ENCODE data around the gene KCNG1. TPM values are rescaled to one million over a fixed set of nuclear protein-coding genes. Genes with fewer than 3 reads are reported as not detected.
"Not testable (repeated sequence)": the region's sequence is repeated elsewhere in the genome, so short reads cannot be mapped to it uniquely, and the experiment has no call there.

KCNG1 gene
- total RNA-seq, 1 donor from 2014 or later: 0.48 TPM

DNA sequence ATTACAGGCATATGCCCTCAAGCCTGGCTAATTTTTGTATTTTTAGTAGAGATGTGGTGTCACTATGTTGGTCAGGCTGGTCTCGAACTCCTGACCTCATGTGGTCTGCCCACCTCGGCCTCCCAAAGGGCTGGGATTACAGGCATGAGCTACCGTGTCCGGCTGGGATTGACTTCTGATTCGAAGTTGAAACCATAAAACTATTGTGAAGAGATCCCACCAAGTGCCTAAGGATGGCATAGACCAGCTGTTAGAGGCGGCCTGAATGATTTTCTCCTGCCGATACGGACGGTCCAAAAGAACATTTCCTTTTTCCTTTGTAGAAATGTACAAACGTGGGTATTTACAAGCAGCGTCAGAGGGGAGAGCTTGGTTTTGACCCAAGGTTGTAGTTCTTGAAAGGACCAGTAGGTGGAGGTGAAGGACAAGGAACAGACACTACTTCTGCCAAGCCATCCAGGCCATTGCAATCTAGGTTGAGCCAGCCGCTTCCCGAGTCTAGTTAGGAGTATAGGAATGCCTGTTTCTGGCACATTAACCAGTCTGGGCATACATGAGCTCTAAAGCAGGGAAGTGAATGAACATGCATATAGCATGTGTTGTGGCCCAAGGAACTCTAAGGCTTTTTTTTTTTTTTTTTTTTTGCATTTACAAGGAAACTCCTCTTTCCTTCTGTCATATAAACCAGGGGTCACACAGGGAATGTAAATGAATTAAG lies 35.3 kb downstream of the KCNG1 start:
- peak; percentile 88 for DNase-seq (ENCODE audit: low read depth)

DNA sequence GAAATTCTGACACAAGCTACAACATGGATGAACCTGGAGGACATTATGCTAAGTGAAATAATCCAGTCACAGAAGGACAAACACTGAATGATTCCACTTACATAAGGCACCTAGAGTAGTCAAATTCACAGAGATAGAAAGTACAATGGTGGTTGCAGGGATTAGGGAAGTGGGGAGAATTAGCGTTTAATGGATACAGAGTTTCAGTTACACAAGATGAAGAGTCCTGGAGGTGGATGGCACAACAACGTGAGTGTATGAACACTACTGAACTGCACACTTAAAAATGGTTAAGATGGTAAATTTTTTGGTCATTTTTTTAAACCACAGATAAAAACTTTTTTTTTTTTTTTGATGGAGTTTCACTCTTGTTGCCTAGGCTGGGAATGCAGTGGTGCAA lies 39.6 kb downstream of the KCNG1 start:
- DNase-seq (ENCODE audit: low read depth): no peak

DNA sequence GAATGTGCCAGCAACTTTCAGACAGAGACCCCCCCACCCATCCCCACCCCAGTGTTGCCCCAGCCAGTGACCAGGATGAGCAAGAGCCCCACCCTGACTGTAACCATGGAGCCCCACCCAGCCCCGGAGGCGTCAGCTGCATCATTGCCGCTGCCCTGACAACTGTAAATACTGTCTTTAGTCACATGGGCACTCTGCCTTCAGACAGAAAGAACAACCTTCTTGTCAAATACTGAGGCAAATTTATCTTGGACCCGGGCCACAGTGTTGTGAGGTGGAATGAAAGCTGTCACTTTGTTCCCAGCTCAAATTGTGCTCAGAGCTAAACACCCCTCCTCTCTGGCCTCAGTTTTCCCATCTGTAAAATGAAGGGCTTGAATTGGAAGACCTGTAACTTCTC lies 40.5 kb downstream of the KCNG1 start:
- DNase-seq (ENCODE audit: low read depth): peak; percentile 74

DNA sequence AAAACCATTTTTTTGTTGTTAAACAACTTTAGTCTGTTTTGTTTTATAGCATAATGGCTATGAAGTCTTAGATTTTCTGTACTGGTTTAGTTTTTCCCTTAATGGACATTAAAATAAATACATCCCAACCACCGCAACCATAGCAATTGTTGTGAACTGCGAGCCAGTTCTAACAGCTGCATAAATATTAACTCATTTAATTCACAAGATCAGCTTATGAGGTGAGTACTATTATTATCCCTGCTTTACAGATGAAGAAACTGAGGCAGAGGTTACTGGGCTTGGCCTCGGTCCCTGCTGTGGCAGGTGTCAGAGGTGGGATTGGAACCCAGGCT lies 41.2 kb downstream of the KCNG1 start:
- DNase-seq (ENCODE audit: low read depth): no peak

DNA sequence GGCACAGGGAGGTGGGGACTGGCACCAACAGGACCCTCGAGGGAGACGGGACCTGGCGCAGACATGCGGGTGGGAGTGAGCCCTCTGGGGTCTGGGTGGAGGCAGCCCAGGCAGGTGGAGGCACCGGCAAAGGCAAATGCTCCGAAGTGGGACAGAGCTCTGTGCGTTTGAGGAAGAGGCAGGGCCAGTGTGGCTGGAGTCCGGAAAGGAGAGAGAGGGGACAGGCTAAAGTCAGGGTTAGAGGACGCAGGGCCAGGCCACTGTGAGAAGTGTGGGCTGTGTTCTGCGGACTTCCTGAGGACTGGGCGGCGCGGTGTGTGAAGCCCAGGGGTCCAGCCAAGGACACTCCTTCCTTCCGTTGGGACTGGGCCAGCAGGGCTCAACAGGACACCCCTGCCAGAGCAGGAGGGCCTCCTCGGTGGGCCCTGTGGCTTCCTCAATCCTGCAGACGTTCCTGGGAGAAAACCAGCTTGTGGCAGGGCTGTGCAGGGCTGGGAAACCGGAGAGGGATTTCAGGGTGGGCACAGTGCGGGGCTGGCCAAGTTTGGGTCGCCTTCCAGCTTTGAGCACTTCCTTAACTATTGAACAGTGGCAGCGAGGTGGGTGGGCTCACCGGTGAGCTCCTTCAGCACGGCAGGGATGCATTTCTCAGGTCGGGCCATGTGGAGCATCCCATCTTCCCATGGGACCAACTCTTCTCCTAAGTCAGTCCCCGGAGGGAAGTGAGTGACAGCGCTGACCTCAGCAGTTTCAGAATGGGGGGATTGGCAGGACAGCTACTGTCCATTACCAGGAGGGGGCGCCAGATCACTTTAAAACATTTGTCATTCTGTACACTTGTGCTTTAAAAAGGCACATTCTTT lies 41.8 kb downstream of the KCNG1 start:
- DNase-seq (ENCODE audit: low read depth): peak; percentile 79

DNA sequence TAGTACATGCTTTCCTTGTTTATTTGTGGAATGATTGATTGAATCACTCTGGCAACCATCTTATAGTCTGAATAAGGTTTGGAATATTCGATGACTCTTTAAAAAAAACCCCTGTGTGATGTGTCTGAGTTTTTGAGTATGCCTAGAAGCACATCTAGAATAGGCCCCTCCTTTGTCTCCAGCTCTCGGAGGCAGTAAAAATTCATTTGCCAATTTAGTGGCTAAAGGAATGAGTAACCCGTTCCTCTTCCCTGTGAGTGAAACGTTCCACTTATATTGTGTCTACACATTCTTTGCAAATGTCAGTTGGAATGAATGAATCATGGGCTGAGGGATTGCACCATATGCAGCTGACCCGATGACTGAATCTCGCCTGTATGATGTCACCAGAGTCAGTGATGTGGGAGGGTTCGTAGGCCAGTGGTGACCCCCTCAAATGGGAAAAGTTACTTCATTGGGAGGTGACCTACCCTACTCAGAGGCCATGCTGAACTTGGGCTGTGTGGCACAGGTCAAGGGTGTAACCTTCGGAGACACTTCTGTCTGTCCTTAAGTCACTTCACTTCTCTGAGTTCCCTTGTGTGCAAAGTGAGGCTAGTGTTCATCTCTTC lies 42.7 kb downstream of the KCNG1 start:
- peak; percentile 82 for DNase-seq (ENCODE audit: low read depth)

DNA sequence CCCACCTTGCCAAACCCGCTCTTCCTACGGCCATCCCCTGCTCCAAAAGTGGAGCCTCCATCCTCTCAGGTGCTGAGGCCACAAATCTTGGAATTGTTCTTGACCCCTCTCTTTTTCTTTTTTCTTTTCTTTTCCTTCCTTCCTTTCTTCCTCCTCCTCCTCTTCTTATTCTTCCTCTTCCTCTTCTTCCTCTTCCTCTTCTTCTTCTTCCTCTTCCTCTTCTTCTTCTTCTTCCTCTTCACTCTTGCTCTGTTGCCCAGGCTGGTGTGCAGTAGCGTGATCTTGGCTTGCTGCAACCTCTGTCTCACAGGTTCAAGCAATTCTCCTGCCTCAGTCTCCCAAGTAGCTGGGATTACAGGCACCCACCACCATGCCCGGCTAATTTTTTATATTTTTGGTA lies 44.4 kb downstream of the KCNG1 start:
- DNase-seq (ENCODE audit: low read depth): not testable (repeated sequence)

DNA sequence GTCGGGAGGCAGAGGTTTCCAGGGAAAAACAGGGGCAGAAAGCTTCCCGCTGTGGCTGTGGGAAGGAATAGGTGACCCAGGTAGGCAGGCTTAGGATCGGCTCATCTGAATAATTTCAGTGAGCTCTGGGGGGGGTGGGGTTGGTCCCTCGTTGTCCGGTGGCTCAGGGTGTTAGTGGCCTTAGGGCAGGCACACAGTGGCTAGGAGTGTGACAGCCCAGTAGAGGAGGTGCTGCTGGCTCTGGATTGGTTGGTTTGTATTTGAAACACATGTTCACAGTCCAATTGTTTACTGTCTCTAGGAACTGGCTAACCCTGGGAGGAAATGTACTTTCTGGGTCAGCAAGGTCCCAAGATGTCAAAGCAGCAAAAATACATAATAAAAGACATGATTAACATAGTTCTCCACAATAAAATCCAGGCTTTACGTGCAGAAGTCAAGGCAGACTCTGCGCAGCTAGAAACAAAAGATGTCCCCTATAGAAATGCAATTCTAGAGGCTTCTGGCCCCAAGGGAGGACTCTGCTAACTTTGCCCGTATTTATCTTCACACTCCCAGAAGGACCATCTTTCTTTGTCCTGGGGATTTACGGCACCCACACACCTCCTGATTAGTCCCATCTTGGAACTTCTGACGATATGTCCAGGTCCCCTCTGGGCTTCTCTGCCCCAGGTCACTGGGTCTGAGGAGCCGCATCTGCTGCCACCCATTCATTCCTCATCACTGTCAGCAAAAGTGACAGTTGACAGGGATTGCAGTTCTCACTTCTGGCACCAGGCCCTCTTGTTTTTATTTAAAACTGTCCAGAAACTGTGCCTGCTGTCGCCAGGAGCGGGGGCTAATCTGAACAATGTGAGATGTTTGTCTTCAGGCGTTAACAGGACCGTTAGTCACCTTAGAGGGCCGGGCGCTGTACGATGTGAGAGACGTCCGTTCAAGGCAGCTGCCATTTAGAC lies 45.6 kb downstream of the KCNG1 start:
- no peak for DNase-seq (ENCODE audit: low read depth)

DNA sequence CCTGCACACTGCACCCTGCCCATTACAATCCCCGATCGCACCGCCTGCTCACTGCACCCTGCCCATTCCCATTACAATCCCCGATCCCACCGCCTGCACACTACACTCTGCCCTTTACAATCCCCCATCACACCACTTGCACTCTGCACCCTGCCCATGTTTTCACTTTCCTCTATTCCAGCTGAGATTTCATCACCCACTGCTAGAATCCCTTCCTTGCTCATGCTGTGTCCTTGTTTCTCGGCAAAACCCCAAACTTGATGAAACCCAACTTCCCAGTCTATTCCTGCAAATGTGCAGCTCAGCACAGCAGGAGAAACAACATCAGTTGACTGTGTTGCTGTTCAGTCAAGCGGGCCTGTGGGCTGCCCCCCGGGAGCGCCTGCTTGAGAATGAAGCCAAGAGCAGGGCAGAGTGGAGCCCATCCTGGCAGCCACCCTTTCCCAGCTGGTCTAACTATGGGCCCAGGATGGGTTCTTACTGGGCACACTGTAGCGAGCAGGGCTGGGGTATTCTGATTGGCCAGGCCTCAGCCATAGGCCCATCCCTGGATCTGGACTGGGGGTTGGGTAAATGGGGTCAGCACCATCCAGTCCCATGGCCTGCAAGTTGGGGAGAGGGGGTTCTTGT lies 47.1 kb downstream of the KCNG1 start:
- no peak for DNase-seq (ENCODE audit: low read depth)

DNA sequence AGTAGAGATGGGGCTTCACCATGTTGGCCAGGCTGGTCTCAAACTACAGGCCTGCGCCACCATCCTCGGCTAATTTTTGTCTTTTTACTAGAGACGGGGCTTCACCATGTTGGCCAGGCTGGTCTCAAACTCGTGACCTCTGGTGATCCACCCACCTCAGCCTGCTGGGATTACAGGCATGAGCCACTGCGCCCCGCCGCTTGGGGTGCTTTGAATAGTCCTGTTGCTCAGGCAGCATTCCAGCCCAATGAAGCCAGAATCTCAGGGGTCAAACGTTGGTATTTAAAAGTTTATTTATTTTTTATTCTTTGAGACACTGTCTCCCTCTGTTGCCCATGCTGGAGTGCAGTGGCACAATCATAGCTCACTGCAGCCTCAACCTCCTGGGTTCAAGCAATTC lies 53.0 kb downstream of the KCNG1 start:
- DNase-seq (ENCODE audit: low read depth): no peak

DNA sequence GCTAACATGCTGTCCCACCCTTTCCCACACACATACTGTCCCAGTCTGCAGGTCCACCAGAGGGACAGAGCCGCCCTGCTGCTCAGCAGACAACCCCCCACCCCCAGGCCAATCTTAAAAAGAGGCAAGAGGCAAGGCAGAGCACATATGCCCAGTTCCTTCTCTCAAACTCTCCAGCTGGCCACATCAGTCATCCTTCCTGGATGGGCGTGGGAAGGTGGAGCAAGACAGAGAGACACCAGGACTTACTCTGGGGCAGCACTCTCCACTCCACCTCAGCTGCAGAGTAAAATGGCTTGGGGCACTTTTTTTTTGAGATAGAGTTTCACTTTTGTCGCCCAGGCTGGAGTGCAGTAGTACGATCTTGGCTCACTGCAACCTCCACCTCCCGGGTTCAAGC lies 53.5 kb downstream of the KCNG1 start:
- peak; percentile 91 for DNase-seq (ENCODE audit: low read depth)

DNA sequence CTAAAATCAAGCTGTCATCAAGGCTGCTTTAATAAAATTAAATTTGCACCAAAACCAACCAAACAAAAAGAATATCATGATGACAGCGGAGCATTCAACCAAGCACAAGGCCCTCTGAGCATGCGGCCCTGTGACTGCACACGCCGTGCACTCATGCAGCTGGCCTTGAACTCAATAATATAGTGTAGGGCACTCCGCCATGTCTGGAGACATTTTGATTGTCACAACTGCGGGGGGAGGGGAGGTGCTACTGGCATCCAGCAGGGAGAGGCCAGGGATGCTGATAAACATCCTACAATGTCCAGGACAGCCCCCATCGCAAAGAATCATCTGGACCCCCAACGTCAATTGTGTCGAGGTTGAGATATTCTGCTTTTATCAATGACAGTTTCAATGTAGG lies 54.6 kb downstream of the KCNG1 start:
- DNase-seq (ENCODE audit: low read depth): no peak

DNA sequence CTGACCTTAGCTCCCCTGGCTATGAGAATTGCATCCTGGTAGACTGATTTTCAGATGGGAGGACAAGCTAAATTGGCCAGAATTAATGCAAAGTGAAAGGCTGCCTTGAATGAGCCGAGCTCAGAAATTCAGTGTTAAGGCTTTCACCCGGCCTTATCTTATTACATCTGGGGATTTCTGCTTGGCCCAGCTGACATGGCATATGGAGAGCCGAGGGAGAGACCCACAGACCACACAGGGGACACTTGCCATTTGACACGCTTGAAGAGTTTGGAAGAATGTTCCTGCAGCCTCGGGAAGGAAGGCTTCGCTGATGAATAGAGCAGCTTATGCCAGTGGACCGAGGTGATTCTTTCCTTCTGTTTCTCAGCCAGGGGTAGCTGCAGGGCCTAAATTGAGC lies 55.3 kb downstream of the KCNG1 start:
- DNase-seq (ENCODE audit: low read depth): peak; percentile 56

DNA sequence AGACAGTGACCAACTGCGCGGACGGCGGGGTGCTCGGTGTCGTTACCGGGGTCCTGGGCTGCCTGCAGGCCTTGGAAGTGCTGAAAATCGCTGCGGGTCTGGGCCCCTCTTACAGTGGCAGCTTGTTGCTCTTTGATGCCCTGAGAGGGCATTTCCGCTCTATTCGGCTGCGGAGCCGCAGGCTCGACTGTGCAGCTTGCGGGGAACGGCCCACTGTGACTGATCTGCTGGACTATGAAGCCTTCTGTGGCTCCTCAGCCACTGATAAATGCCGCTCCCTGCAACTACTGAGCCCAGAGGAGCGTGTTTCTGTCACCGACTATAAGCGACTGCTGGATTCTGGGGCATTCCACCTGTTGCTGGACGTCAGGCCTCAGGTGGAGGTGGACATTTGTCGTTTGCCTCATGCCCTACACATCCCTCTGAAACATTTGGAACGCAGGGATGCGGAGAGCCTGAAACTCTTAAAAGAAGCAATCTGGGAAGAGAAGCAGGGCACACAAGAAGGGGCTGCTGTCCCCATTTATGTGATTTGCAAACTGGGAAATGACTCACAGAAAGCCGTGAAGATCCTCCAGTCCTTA lies 63.3 kb downstream of the KCNG1 start:
- DNase-seq (ENCODE audit: low read depth): no peak

DNA sequence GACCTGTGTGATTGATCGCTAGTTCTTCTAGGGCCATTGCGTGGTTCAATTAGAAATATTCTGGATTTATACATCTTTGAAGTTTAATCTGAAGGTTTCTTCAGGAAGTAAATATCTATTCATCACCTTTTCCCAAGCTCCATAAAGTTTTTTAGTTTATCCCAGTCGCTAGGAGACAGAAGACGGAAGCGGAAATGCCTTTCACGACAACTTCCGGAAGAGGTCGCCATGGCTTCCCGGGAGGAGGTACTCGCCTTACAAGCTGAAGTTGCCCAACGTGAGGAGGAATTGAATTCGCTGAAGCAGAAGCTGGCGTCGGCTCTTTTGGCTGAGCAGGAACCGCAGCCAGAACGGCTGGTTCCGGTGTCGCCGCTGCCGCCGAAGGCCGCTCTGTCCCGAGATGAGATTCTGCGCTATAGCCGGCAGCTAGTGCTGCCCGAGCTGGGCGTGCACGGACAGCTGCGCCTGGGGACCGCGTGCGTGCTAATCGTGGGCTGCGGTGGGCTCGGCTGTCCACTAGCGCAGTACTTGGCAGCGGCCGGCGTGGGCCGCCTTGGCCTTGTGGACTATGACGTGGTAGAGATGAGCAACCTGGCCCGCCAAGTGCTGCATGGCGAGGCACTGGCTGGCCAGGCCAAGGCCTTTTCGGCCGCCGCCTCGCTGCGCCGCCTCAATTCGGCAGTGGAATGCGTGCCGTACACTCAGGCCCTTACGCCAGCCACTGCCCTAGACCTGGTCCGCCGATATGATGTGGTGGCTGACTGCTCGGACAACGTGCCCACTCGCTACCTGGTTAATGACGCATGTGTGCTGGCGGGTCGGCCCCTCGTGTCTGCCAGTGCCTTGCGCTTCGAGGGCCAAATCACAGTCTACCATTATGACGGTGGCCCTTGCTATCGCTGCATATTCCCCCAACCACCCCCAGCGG lies 64.0 kb downstream of the KCNG1 start, which contains the start of gene MOCS3:
Gene MOCS3 (plus strand): TSS at position 204 of the 928 bp plus-strand sequence. CDS start 25 bp downstream, at position 229.
- peak; percentile 94 for DNase-seq (ENCODE audit: low read depth)

DNA sequence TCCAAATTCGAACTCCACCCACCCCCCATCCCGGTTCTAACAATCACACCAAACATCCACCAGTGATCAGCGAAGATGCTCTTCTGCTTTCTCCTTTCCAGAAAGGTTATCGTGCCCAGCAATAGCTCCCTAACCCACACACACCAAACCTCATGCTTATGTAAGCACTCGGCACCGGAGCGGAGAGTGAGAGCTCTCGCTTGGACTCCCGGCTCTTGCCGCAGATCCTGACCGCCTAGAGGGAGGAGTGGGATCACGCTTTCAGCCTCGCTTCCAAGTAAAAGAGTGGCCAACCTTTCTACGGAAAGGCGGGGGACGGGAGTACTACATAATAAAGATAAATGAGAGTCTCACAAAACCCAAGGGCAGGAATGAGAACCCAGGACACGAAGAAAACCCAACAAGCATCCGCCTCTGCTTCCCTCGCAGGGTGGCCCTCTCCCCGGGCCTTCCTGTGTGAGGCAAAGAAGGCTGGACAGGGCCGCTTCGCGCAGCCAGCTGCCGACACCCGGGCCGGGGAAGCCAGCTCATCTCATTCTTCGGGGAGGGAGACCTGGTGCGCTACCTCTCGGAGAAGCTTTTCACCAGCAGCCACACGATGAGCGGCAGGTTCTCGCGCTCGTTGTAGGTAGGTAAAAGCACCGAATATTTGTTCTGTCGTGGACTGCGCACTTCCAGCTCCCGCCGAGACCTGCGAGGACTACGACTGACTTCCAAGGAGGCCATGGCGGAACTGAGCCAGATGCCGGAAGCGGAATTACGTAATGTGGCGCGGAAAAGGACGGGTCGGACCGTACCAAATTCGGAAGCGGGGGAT lies 64.9 kb downstream of the KCNG1 start, which contains the start of gene DPM1:
Gene DPM1 (minus strand): TSS at position 735 of the 817 bp plus-strand sequence. CDS start 9 bp downstream, at position 726.
- DNase-seq (ENCODE audit: low read depth): peak; percentile 19

DNA sequence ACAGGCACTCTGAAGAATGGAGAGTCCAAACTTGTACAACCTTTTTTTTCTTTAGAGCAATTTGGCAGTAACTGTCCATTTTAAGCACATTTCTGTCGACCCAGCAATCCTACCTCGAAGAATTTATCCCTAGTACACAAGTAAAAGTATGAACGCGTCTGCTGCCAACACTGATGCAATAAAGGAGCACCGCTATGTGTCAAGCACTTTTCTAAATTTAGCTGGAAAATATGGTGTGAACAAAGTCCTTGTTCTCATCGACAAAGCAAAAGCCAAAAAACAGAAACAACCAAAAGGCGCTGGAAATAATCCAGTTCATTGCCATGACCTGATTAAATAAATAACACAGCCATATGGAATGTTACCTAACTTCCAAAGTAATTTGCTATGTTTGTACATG lies 65.6 kb downstream of the KCNG1 start:
- no peak for DNase-seq (ENCODE audit: low read depth)

DNA sequence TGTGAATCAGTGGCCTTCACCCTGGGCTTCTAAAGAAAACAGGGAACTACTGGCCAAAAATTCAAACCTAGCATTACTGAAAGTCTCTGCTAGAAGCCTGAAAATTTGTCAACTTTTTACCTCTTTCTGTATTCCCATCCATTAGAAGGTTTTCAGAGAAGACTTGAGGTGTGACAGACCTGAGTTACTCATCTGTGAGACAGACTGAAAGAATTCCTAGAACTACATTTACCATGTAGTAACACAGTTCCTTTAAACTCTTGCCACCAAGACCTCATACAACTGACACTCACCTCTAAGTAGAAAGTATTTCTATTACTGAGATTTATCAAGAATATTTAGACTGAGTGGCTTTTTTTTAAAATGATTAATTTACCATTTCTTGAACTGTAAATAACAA lies 69.1 kb downstream of the KCNG1 start:
- no peak for DNase-seq (ENCODE audit: low read depth)

All from myocyte (in vitro differentiated cells).